Measurements from ENCODE around the gene SLC29A2. TPM values are rescaled to one million over a fixed set of nuclear protein-coding genes. Genes with fewer than 3 reads are reported as not detected.

The SLC29A2 gene
- total and polyA plus RNA-seq, 2 donors (not counting 1 experiment from before 2014, with no cell fraction given): 16.2 to 18.5 TPM

DNA sequence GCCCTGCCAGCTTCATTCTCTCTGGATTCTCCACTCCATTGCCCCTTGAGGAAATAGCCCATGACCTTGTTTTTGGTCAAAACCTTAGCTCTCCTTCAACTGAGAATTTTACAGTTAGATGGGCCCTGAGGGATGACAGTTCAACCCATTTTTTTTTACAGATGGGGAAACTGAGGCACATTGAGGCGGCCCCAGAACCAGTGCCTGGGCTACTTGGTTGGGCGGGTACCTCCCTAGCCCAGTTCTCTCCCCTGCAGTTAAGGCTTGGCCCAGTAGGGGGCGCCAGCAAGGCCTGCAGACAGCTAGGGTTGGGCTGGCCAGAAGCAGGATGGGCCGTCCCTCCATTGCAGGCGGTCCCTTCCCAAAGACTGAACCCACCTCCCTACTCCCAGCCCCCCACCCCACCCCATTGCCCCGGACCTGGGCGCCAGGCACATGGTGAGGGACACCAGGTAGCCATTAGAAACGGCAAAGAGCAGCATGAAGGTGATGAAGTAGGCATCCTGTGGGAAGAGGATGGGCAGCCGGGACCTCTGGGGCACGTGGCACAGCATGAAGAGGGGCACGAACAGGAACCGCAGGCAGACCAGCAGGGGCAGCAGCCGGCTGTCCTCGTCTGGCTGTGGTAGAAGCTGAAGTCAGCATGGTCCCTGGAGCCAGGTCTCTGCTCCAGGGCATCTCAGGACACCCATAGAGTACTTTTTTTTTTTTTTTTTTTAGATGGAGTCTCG is 7.6 kb downstream of the SLC29A2 start:
- ChIA-PET CTCF (interaction anchor here (0.6 to 3.9 kb wide), 9 partner anchors 8 to 115 kb away, joined by 3 to 25 read pairs (median 5); partner anchors contain the start of genes BRMS1 and SLC29A2), POLR2A (no interaction called here)
- no peaks in the 10 kb centered on the region for H3K27me3 ChIP-seq (replicated peaks in 1 of 4; ENCODE audit: control extremely low read depth in 1 of 4, control insufficient read depth in 3 of 4, insufficient read depth in 4 of 4, low read length in 3 of 4)
- no peak overlapping the region for H3K4me2 ChIP-seq (replicated peaks; ENCODE audit: low read depth, low read length, poor library complexity, severe bottlenecking)
- H2AFZ ChIP-seq (ENCODE audit: insufficient read depth, low read depth, low read length, poor library complexity, severe bottlenecking): no peak overlapping the region
- H3K79me2 ChIP-seq (ENCODE audit: control insufficient read depth, insufficient read depth, low read length): no peaks in the 10 kb centered on the region
- H3K9ac ChIP-seq (ENCODE audit: low read length): no peak overlapping the region
- intact Hi-C loops (cut with micrococcal nuclease): no loop called here
- H3K27ac Mint-ChIP-seq: no peak overlapping the region
- H3K9me3 Mint-ChIP-seq (ENCODE audit: insufficient read depth): no peaks in the 10 kb centered on the region
- H3K9me3 ChIP-seq (ENCODE audit: control extremely low read depth in 1 of 3, control insufficient read depth in 2 of 3, insufficient read depth in 1 of 3, low read length in 2 of 3): no peaks in the 10 kb centered on the region
- no peaks in the 10 kb centered on the region for H3K4me1 Mint-ChIP-seq
- TF ChIP-seq, protein P1, sequence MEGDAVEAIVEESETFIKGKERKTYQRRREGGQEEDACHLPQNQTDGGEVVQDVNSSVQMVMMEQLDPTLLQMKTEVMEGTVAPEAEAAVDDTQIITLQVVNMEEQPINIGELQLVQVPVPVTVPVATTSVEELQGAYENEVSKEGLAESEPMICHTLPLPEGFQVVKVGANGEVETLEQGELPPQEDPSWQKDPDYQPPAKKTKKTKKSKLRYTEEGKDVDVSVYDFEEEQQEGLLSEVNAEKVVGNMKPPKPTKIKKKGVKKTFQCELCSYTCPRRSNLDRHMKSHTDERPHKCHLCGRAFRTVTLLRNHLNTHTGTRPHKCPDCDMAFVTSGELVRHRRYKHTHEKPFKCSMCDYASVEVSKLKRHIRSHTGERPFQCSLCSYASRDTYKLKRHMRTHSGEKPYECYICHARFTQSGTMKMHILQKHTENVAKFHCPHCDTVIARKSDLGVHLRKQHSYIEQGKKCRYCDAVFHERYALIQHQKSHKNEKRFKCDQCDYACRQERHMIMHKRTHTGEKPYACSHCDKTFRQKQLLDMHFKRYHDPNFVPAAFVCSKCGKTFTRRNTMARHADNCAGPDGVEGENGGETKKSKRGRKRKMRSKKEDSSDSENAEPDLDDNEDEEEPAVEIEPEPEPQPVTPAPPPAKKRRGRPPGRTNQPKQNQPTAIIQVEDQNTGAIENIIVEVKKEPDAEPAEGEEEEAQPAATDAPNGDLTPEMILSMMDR (IDR thresholded peaks at IDR 0.05): peak; percentile 70
- no peak for TF ChIP-seq EZH2 (IDR thresholded peaks at IDR 0.05; ENCODE audit: borderline replicate concordance, insufficient read depth, low read depth, low read length, poor library complexity, severe bottlenecking)
- no peak overlapping the region for H3K4me3 Mint-ChIP-seq
- 82% methylated on average over 10 of the region's 15 CpGs for WGBS (ENCODE audit: insufficient coverage)
- H4K20me1 ChIP-seq (ENCODE audit: control insufficient read depth, insufficient read depth, low read length, poor library complexity, severe bottlenecking): no peaks in the 10 kb centered on the region
- H3K4me3 ChIP-seq (ENCODE audit: control extremely low read depth in 1 of 5, extremely low read depth in 1 of 5, insufficient read depth in 1 of 5, low read depth in 2 of 5, low read length in 4 of 5): no peak overlapping the region
- no peaks in the 10 kb centered on the region for H3K4me1 ChIP-seq (ENCODE audit: control insufficient read depth in 2 of 2, insufficient read depth in 2 of 2, low read length in 2 of 2)
- DNase-seq (peak; percentile 53), ATAC-seq (ENCODE audit: low read depth) (peak; percentile 56)
- no peaks in the 10 kb centered on the region for H3K36me3 ChIP-seq (replicated peaks in 1 of 2; ENCODE audit: control extremely low read depth in 1 of 2, control insufficient read depth in 1 of 2, extremely low read depth in 1 of 2, insufficient read depth in 2 of 2, low read length in 1 of 2)
- H3K27ac ChIP-seq (ENCODE audit: low read length in 2 of 2): no peak overlapping the region
- H3K27me3 Mint-ChIP-seq: no peaks in the 10 kb centered on the region

GRCh38 chr11:66363187-66363601 is 8.4 kb downstream of the SLC29A2 start:
- H3K9ac ChIP-seq (ENCODE audit: low read length): no peak overlapping the region
- CTCF ChIA-PET: interaction anchor here (0.6 to 3.9 kb wide), 9 partner anchors 8 to 179 kb away, joined by 3 to 25 read pairs (median 5); partner anchors contain the start of genes BRMS1 and SLC29A2
- no peak overlapping the region for H3K4me2 ChIP-seq (replicated peaks; ENCODE audit: low read depth, low read length, poor library complexity, severe bottlenecking)
- no peaks in the 10 kb centered on the region for H3K9me3 Mint-ChIP-seq (ENCODE audit: insufficient read depth)
- no peak overlapping the region for H2AFZ ChIP-seq (ENCODE audit: insufficient read depth, low read depth, low read length, poor library complexity, severe bottlenecking)
- H4K20me1 ChIP-seq (ENCODE audit: control insufficient read depth, insufficient read depth, low read length, poor library complexity, severe bottlenecking): no peaks in the 10 kb centered on the region
- DNase-seq (no peak), ATAC-seq (ENCODE audit: low read depth) (no peak)
- no peaks in the 10 kb centered on the region for H3K4me1 Mint-ChIP-seq
- TF ChIP-seq EZH2 (IDR thresholded peaks at IDR 0.05; ENCODE audit: borderline replicate concordance, insufficient read depth, low read depth, low read length, poor library complexity, severe bottlenecking): no peak
- TF ChIP-seq, protein P1 (IDR thresholded peaks at IDR 0.05): no peak
- no peak overlapping the region for H3K4me3 ChIP-seq (ENCODE audit: control extremely low read depth in 1 of 5, extremely low read depth in 1 of 5, insufficient read depth in 1 of 5, low read depth in 2 of 5, low read length in 4 of 5)
- no peaks in the 10 kb centered on the region for H3K79me2 ChIP-seq (ENCODE audit: control insufficient read depth, insufficient read depth, low read length)
- no peaks in the 10 kb centered on the region for H3K27me3 Mint-ChIP-seq
- H3K27ac ChIP-seq (ENCODE audit: low read length in 2 of 2): no peak overlapping the region
- 97% methylated on average over 14 of the region's 14 CpGs for whole genome bisulfite sequencing (ENCODE audit: insufficient coverage)
- H3K36me3 ChIP-seq (replicated peaks in 1 of 2; ENCODE audit: control extremely low read depth in 1 of 2, control insufficient read depth in 1 of 2, extremely low read depth in 1 of 2, insufficient read depth in 2 of 2, low read length in 1 of 2): no peaks in the 10 kb centered on the region
- H3K27me3 ChIP-seq (replicated peaks in 1 of 4; ENCODE audit: control extremely low read depth in 1 of 4, control insufficient read depth in 3 of 4, insufficient read depth in 4 of 4, low read length in 3 of 4): no peaks in the 10 kb centered on the region
- H3K4me1 ChIP-seq (ENCODE audit: control insufficient read depth in 2 of 2, insufficient read depth in 2 of 2, low read length in 2 of 2): no peaks in the 10 kb centered on the region
- H3K9me3 ChIP-seq (ENCODE audit: control extremely low read depth in 1 of 3, control insufficient read depth in 2 of 3, insufficient read depth in 1 of 3, low read length in 2 of 3): no peaks in the 10 kb centered on the region
- H3K27ac Mint-ChIP-seq: no peak overlapping the region
- POLR2A ChIA-PET: no interaction called here
- intact Hi-C loops (cut with micrococcal nuclease): no loop called here
- H3K4me3 Mint-ChIP-seq: no peak overlapping the region

Data from B cell (primary cell).